ENCODE measurements around the gene TMEM191B.
"Not testable (repeated sequence)": the region's sequence is repeated elsewhere in the genome, so short reads cannot be mapped to it uniquely, and the experiment has no call there.

TMEM191B gene

GRCh38 chr22:18527752-18528596 is at the start of gene TMEM191B:
Gene TMEM191B, plus strand, starts transcription at chr22:18527802. Its CDS starts 179 bp downstream, at chr22:18527981.
- not testable (repeated sequence) for DNase-seq (ENCODE audit: low spot score)

GRCh38 chr22:18496227-18496626 is 31.4 kb upstream of the TMEM191B start:
- DNase-seq (ENCODE audit: low spot score), result not testable (repeated sequence)

GRCh38 chr22:18511327-18511726 is 16.3 kb upstream of the TMEM191B start:
- DNase-seq (ENCODE audit: low spot score), result not testable (repeated sequence)

- not testable (repeated sequence) for DNase-seq (ENCODE audit: low spot score)
Measured at GRCh38 chr22:18512378-18512777, 15.2 kb upstream of the TMEM191B start.

- DNase-seq (ENCODE audit: low spot score), result not testable (repeated sequence)
Measured at GRCh38 chr22:18513454-18513853, 14.1 kb upstream of the TMEM191B start.

- not testable (repeated sequence) for DNase-seq (ENCODE audit: low spot score)
Measured at GRCh38 chr22:18518061-18518460, 9.5 kb upstream of the TMEM191B start, which contains the start of gene GGTLC3. Gene GGTLC3, minus strand, starts transcription at chr22:18518161. Its CDS starts 264 bp downstream, at chr22:18517897.

GRCh38 chr22:18522762-18523161 is 4.8 kb upstream of the TMEM191B start:
- not testable (repeated sequence) for DNase-seq (ENCODE audit: low spot score)

GRCh38 chr22:18523328-18523727 is 4.3 kb upstream of the TMEM191B start:
- DNase-seq (ENCODE audit: low spot score), result not testable (repeated sequence)

- not testable (repeated sequence) for DNase-seq (ENCODE audit: low spot score)
Measured at GRCh38 chr22:18528597-18529415, 1.2 kb downstream of the TMEM191B start.

GRCh38 chr22:18529416-18530145 is 2.0 kb downstream of the TMEM191B start:
- DNase-seq (ENCODE audit: low spot score), result not testable (repeated sequence)

- not testable (repeated sequence) for DNase-seq (ENCODE audit: low spot score)
Measured at GRCh38 chr22:18533633-18534032, 6.0 kb downstream of the TMEM191B start.

GRCh38 chr22:18534315-18534714 is 6.7 kb downstream of the TMEM191B start:
- not testable (repeated sequence) for DNase-seq (ENCODE audit: low spot score)

GRCh38 chr22:18539994-18540393 is 12.4 kb downstream of the TMEM191B start:
- not testable (repeated sequence) for DNase-seq (ENCODE audit: low spot score)

GRCh38 chr22:18543400-18543799 is 15.8 kb downstream of the TMEM191B start:
- DNase-seq (ENCODE audit: low spot score), result not testable (repeated sequence)

GRCh38 chr22:18544615-18545014 is 17.0 kb downstream of the TMEM191B start:
- not testable (repeated sequence) for DNase-seq (ENCODE audit: low spot score)

GRCh38 chr22:18549458-18550179 is 22.0 kb downstream of the TMEM191B start:
- DNase-seq (ENCODE audit: low spot score), result not testable (repeated sequence)

- not testable (repeated sequence) for DNase-seq (ENCODE audit: low spot score)
Measured at GRCh38 chr22:18551046-18551445, 23.4 kb downstream of the TMEM191B start.

- DNase-seq (ENCODE audit: low spot score), result not testable (repeated sequence)
Measured at GRCh38 chr22:18552839-18553597, 25.4 kb downstream of the TMEM191B start.

GRCh38 chr22:18554280-18555256 is 27.0 kb downstream of the TMEM191B start:
- DNase-seq (ENCODE audit: low spot score), result not testable (repeated sequence)
